ENCODE data around the gene TFCP2L1. TPM values are rescaled to one million over a fixed set of nuclear protein-coding genes. Genes with fewer than 3 reads are reported as not detected.

Gene TFCP2L1
- total RNA-seq, 1 donor from 2014 or later = 1.2 TPM

DNA sequence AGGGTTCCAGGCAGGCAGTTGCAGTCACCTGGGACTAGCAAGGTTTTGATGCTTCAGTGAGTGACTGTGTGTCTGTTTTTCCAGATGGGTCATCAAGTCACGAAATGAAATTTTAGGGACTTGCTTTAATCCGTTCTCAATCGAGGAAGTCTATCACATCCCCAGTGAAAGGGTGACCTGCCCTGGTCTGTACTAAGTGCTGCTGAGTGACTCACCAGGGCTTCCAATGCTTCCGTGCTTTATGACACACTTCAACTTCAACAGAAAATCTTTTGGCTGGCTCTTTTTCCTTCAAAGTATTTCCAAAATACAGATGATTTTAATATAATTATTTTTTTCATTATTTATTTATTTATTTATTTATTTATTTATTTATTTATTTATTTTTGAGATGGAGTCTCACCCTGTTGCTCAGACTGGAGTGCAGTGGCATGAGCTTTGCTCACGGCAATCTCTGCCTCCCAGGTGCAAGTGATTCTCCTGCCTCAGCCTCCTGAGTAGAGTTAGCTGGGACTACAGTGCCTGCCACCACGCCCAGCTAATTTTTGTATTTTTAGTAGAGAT, 18.4 kb downstream of the TFCP2L1 start:
- DNase-seq (ENCODE audit: low spot score) = no peak

DNA sequence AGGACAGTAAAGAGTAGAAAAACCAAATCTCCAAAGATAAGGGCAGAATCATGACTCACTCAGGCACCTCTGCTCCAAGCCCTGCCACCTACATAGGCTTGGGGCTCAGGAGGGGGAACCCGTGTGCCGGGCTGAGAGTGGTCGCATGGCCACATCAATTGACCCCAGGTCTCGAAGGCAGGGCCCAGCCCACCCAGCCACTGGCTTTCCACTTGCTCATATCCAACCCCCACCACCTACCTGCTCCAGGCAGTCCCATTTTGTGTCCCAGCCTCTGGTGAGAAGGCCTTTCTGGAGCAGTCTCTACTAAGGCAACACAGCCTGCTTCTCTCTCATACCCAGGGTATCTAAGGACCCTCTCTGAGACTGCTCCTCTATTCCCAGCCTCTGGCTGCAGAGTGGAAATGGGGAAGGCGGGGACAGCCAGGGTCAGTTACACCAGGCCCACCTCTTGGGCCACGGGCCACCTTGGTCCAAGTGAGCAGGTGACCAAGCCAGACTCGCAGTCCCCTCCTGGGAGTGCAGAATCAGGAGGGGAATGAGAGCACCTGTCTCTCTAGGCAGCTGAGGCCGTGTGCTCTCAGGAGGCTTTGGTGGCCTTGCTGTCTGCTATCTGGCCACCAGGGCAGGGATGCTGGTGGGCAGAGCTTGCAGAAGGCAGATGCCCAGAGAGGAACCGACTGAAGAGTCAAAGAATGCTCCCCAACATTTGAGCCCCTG, 20.8 kb downstream of the TFCP2L1 start:
- no peak for DNase-seq (ENCODE audit: low spot score)

DNA sequence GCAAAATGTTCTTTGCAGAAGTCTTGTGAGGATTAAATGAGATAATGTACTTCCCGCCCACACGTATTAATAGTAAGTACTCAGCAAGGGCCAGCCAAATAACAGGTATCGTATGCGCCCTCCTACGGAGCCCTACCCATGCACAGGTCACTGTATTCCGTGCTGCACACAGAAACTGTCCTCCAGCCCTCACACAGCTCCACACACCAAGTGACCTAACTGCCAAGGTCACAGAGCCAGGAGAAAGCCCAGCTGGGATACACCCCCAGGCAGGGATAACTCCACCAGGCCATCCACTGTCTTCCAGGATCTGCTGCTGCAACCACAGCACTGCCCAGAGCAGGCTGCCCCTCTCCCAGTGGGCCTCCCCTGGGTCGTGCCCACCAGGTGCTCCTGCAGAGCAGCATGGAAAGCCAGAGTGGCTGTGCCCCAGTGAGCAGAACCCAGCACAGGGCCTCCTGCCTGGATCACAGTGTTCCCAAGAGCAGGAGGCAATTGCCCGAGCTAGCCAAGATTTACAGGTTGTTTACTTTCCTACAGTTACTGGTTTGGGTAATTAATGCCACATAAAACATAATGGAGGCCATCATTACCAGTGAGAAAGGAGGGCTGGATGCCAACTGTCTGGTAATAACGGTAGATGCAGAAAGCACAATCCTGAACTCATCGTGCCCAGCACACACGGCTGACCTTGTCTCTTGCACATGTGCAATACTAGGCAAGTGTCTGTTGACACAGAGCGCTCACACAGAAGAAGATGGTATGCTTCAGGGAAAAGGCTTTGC, 24.4 kb downstream of the TFCP2L1 start:
- peak; percentile 26 for DNase-seq (ENCODE audit: low spot score)

DNA sequence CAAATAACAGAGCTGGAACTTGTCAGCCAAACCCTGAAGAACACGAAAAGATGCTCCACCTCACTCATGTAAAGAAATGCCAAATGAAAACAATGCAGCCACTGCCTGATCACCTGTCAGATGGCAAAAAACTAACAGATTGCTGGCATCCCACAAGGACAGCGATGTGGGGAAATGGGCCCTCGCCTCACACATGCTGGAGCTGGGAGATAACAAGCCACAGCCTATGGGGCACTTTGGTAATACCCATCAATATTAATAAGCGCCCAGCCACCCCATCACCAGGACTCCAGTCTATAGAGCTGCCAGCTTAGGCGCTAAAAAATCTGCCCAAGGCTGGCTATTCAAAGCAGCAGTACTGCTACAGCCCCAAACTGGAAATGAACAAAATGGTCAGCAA, 27.0 kb downstream of the TFCP2L1 start:
- DNase-seq (ENCODE audit: low spot score) = no peak

DNA sequence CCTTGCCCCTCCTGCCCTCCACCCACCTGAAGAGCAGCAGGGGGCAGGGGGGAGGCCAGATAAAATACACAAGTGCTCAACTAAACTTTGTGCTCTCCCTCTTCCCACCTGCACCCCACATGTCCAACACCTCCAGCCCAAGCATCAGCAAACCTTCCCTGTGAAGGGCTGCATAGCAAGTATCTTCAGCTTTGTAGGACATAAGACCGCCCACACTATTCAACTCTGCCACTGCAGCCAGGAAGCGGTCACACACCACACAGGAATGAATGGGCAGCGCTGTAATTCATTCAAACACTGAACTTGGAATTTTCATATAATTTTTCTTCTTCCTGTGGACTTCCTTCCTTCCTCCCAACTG, 27.5 kb downstream of the TFCP2L1 start:
- no peak for DNase-seq (ENCODE audit: low spot score)

DNA sequence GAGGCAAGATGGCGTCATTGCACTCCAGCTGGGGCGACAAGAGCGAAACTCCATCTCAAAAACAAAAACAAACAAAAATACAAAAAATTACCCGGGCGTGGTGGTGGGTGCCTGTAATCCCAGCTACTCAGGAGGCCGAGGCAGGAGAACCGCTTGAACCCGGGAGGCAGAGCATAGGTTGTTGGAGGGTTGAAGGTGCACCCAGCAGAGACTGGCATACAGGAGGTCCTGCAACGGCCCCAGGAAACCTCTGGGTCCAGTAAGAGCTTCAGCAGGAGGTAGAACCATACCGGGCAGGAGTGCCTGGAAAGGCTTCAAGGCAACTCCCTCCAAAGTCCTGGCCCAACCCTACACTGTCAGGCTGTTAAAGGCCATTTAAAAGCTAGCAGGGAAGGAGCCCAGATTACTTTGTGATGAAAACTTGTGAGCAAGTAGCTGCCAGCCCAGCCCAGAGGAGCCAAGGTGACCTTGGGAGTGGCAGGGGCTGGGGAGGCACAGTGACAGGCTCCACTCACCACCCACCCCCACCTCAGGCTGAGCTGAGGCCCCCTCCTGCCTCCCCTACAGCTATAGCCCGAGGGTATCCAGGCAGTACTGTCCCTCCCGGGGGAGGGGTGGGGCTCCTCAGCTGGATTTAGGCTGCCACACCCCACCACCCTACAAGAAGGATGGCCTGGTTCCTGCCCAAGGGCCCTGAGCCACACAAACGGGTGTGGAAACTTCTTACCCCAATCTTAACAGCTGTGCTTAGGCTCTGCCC, 28.1 kb downstream of the TFCP2L1 start:
- DNase-seq (ENCODE audit: low spot score) = no peak

DNA sequence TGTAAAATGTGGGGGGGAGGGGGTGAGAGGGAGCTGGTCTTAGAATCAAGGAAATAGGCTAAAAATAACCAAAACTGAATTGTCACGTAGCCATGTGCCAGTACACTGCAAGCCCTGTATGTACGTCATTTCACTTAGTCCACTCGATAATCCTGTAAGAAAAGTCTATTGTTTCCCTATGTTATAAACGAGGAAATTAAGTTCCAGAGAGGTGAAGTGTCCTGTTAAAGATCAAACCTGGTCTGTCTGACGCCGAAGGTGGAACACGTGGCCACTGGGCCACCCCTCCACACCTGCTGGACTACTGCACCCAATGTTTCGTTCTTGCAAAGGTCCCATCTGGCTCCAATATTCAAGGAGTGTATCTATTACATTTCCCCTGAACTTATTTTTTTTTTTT, 29.6 kb downstream of the TFCP2L1 start:
- DNase-seq (ENCODE audit: low spot score) = no peak

DNA sequence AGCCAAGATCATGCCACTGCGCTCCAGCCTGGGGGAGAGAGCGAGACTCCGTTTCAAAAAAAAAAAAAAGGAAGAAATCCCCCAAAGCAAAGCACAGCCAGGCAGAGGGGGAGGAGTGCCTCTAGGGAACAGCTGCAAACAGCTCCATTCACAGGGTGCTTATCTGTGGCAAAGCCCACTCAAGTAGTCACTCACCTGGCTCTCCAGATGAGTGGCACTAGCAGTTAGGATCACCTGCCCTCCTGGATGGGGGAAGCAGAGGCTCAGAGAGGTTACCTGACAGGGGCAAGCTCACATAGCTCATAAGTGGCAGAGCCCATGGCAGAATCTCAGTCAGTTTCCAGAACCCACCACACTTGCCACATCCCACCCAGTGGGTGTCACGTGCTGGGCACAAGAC, 30.3 kb downstream of the TFCP2L1 start:
- no peak for DNase-seq (ENCODE audit: low spot score)

DNA sequence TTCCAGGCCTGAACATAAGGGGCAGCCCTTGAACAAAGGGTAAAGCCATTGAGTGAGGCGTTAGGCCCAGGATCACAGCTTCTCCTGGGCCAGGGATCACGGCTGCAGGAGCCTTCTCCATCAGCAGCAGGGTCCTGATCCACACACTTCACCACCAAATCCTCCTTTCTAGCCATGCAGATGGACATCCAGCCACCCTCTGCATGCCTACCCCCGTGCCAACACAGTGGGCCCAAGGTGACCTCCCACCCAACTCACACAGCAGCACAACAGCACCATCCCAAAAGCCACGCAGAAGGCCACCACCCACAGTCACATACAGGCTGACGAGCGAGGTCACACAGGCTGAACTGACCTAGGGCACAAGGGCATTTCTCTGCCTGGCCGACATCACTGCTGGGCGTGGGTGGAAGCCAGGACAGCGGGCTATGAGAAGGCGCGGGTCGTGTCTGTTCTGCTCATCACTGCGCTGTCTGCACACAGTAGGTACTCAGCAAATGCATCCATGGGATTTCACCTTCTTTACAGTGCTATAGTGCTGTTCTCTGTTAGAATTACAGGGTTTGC, 31.2 kb downstream of the TFCP2L1 start:
- no peak for DNase-seq (ENCODE audit: low spot score)

DNA sequence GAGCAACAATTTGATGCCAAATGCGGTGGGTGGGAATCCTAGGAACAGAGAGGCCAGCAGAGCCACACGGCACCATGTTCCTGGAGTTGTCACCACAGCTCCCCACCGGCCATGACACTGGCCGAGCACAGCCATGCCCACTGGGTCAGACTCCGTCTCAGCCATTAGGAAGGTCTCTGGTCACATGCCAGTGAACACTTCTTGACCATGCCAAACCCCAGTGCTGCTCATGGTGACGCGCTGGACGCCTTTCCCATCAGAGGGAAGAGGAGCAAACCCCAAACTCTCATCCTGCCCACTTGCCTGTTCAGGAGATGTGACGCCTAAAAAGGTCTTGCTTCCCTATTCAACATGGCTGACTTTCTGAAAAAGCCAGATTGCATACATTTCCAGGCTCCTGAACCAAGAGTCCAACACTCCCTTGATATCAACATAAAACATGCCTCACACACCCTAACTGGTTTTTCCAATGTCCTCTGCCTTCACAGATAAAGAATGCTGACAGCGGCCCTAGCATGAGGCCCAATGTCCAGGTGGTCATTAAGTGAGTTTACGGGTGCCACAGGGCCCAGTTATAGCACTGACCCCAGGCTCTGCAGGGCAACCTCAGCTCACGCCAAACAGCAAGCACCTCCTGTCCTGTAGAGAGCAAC, 31.9 kb downstream of the TFCP2L1 start:
- DNase-seq (ENCODE audit: low spot score) = no peak

DNA sequence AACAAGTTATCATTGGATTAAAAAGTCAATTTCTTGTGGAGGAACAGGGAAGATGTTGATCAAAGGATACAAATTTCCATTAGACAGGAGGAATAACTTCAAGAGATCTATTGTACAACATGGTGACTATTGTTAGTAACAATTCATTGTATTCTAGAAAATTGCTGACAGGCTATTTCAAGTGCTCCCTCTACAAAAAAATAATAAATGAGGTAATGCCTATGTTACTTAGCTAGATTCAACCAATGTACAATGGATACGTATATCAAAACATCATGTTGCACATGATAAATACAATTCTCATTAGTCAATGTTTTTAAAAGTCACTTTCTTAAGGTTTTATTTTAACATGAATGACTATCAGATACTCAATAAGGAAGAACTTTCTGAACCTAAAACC, 33.5 kb downstream of the TFCP2L1 start:
- no peak for DNase-seq (ENCODE audit: low spot score)

DNA sequence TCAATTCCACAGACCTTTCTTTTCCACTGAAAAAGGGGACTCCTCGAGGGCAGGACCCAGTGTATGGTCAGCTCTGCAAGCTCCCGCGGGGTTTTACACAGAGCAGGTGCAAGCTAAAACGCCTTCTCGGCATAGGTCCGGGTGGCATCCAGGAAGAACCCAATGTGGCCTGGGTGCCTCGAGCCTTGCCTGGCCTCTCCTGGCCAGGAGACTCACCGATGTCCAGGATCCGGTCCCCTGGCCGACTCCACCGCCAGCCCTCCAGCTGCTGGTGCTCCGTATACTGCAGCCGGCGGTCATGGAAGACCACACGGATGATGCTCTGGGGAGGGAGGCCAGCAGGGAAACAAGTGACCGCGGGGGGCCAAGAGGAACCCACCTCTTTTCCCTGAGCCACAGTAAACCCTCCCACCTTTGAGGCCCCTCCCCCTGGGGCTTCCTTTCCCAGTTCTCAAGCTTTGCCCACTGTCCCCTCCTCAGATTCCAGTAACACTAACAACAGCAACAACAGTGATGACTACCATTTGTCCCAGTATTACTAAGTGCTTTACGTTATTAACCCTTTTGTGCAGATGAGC, 36.1 kb downstream of the TFCP2L1 start:
- no peak for DNase-seq (ENCODE audit: low spot score)

DNA sequence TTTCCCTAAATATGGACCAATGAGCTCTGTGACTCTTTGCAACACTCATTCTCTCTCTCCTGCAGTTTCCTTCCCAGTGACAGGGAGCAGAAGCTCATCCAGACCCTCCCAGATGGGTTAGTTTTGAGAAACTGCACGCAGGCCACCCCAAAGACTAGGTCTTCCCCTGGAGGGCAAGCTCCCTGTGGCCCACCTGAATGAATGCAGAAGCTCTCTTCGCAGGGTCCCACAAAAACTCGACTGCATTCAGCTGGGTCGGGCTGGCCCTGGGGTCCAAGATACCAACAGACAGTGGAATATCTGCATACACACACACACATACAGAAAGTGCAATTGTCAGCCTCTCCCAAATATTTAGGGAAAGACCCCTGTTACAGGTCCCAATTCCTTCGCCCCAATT, 37.0 kb downstream of the TFCP2L1 start:
- no peak for DNase-seq (ENCODE audit: low spot score)

DNA sequence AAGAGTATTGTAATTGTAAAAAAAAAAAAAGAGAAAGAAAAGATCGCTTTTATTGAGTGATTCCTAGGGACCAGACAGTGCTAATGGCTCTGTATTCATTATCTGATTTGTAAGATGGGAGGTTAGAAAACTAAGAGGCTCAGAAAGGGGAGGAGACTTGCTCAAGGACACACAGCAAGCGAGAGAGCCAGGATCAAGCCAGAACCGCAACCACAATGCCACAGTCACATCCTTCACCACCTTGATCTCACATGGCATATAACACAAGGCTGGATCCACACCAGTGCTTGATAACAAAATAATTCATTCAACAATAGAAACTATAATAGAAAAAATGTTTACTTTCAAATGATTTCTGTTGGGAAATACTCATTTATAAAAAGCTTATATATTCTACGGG, 37.5 kb downstream of the TFCP2L1 start:
- DNase-seq (ENCODE audit: low spot score) = no peak

DNA sequence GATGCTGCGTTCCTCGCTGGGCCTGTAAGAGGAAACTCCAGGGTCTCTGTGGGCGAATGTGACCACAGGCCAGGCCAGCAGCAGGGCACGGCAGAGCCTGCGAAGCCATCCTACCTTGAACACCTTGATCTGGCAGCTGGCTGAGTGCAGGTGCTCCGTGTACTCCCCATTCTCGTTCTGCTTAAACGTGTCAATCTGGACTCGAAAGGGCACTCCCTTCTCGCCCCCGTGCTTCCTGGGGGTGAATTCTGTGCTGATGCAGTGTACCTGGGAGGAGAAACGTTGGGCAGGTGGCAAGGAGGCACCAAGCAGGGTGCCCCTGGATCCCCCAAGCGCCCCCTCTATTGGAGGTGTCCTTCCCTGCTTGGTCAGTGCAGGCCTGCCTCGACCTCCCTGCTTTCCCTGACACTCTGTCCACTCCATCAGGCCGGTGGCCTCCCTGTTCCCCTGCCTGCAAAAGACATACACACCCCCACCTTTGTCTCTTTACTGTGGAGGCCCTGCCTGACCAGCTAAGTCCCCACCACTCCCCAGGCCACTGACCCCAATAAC, 38.2 kb downstream of the TFCP2L1 start:
- no peak for DNase-seq (ENCODE audit: low spot score)

DNA sequence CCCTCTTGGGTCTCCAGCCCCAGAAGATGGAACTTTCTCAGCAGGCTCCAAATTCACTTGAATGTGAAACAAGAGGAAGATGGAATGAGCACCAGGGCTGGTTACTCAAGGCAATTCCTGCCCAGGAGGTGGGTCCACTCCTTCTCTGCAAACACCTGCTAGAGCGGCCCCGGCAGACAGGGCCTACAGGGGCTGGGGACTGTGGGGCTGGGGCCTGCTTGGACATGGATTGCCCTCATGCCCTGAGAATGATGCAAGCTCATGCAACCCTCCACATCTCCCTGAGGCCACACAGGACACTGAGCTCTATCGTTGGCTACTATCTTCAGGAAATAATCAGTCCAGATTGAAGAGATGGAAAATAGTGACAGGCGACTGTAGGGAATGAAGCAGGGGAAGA, 39.1 kb downstream of the TFCP2L1 start:
- DNase-seq (ENCODE audit: low spot score) = no peak

DNA sequence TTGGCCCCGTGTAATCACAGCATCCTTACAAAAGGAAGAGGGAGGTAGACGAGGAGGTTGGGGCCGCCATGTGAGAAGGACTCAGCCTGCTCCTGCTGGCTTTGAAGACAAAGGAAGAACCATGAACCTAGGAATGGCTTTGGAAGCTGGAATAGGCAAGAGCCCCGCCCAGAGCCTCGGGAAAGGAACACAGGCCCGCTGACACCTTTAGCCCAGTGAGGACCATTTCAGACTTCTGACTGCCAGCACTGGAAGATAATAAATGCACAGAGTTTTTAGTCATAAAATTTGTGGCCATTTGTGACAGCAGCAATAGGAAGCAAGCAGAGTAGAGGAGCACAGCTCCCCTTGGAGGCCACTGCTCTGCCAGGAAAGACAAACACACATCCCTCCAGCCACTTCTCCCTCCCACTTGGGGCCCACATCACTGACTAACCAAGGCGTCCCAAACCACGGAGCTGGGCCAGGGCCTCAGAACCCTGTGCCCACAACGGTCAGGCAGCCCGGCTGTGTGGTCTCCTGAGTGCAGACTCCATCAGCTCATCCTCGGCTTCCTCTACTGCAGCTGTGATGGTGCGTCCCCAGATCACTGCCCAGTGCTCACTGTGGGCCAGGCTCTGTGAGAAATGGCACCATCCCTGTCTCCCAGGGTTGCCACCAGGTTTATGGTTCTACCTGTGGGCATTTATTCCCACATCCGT, 39.7 kb downstream of the TFCP2L1 start:
- DNase-seq (ENCODE audit: low spot score) = no peak

DNA sequence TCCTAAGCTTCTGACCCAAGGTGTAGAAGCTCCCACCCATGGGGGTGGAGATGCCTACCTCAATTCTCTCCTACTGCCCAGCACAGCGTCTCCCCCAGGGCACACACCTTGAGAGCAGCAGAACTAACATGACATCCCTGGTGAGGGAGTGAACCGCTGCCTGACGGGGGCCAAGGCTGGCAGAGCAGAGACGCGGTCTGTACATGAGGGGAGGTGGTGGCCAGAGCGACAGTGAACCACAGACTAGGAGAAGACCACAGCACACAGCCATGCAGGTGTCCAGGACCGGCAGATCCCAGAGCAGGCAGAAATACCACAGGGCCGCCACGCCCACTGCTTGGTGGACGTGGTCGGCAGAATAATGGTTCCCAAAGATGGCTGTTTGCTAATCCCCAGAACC, 40.4 kb downstream of the TFCP2L1 start:
- no peak for DNase-seq (ENCODE audit: low spot score)

DNA sequence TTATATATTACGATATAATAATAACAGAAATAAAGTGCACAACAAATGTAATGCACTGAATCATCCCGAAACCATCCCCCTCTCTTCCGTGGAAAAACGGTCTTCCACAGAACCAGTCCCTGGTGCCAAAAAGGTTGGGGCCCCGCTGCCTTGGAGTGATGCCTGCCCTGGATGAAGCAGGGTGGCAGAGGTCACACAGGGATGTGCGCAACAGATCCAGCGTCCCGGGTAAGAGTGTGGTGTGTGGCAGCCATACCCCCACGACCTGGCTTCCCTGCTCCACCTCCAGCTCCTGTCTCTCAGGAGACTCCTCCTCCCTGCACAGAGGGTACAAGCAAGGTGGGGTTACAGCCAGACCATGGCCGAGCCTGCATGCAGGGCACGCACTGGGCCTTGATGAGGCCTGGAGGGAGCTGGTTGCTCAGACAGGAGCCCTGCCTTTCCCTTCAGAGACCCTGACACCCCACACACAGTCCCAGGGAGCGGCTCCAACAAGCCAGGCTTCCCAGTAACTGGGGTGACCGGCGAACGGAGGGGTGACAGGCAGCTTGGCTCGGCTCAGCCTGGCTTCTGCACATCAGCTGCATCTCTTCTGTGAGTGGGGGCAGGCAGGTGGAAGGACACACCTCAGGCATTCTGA, 41.1 kb downstream of the TFCP2L1 start:
- no peak for DNase-seq (ENCODE audit: low spot score)

DNA sequence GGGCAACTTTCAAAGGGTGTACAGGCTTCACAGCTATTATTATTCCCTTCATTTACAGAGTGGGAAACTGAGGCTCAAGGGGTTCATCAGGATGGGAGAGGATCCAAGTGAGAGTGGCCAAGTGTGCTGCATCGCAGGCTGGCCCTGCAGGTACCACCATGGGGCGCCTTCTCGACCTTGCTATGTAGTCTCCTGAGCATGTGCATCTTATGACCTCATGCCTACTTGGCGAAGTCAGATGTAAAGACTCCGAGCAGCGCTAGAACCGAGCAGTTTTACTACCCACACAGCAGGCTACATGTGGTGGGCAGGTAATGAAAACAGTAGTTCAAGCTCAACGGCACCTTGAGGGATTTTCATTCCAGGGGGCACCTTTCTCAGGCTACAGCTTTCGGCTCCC, 42.0 kb downstream of the TFCP2L1 start:
- DNase-seq (ENCODE audit: low spot score) = no peak

Data from umbilical cord (tissue), 2 donors.